Measurements from ENCODE around the gene NAALADL2. TPM values are rescaled to one million over a fixed set of nuclear protein-coding genes. Genes with fewer than 3 reads are reported as not detected.
"Not testable (repeated sequence)": the region's sequence is repeated elsewhere in the genome, so short reads cannot be mapped to it uniquely, and the experiment has no call there.

The NAALADL2 gene
- total and polyA plus RNA-seq, 7 donors = 0.56 to 3.3 (median 1.6) TPM

GRCh38 chr3:175456466-175456865, 597.3 kb downstream of the NAALADL2 start:
- intact Hi-C loops (cut with DNase I) = loop anchor here in 1 of 2 donors (5.0 kb wide), 1 partner anchor 476 kb away; no protein-coding TSS in a partner anchor
- H3K27me3 ChIP-seq (ENCODE audit: insufficient read depth in 3 of 3, low read length in 2 of 3) = no peaks in the 10 kb centered on the region
- DNase-seq (no peak), ATAC-seq (no peak)
- no peak for TF ChIP-seq CTCF (IDR thresholded peaks at IDR 0.05)
- WGBS, 3 donors = 79 to 86% (median 81%) methylated on average over 2 of the region's 2 CpGs
- H3K9me3 ChIP-seq = peaks cover under 1% of the 10 kb centered on the region
- H3K4me3 ChIP-seq = no peak overlapping the region
- no peaks in the 10 kb centered on the region for H3K36me3 ChIP-seq (ENCODE audit: insufficient read depth in 1 of 2, low read depth in 1 of 2)
- no peak overlapping the region for H3K27ac ChIP-seq
- H3K4me1 ChIP-seq = no peaks in the 10 kb centered on the region

GRCh38 chr3:175457301-175457700, 598.2 kb downstream of the NAALADL2 start:
- no peaks in the 10 kb centered on the region for H3K27me3 ChIP-seq (ENCODE audit: insufficient read depth in 3 of 3, low read length in 2 of 3)
- no peak for ATAC-seq
- H3K27ac ChIP-seq = no peak overlapping the region
- H3K9me3 ChIP-seq = peaks cover 7% of the 10 kb centered on the region
- intact Hi-C loops (cut with DNase I) = loop anchor here in 1 of 2 donors (5.0 kb wide), 1 partner anchor 475 kb away; no protein-coding TSS in a partner anchor
- no peaks in the 10 kb centered on the region for H3K4me1 ChIP-seq
- H3K36me3 ChIP-seq (ENCODE audit: insufficient read depth in 1 of 2, low read depth in 1 of 2) = no peaks in the 10 kb centered on the region
- DNase-seq = no peak
- H3K4me3 ChIP-seq = no peak overlapping the region
- no peak for TF ChIP-seq CTCF (IDR thresholded peaks at IDR 0.05)
- WGBS, 3 donors = 91 to 96% (median 91%) methylated on average over 2 of the region's 2 CpGs

GRCh38 chr3:175460849-175461399, 601.8 kb downstream of the NAALADL2 start:
- H3K4me1 ChIP-seq; H3K4me3 ChIP-seq; H3K36me3 ChIP-seq (ENCODE audit: insufficient read depth in 1 of 2, low read depth in 1 of 2); H3K9me3 ChIP-seq; ATAC-seq; H3K27ac ChIP-seq; intact Hi-C loops (cut with DNase I); H3K27me3 ChIP-seq (ENCODE audit: insufficient read depth in 3 of 3, low read length in 2 of 3); DNase-seq: not testable (repeated sequence)
- WGBS, 3 donors = 91 to 93% (median 92%) methylated on average over 4 of the region's 4 CpGs

- no peaks in the 10 kb centered on the region for H3K36me3 ChIP-seq (ENCODE audit: insufficient read depth in 1 of 2, low read depth in 1 of 2)
- ATAC-seq = no peak
- peaks cover 7% of the 10 kb centered on the region for H3K9me3 ChIP-seq
- H3K4me1 ChIP-seq = no peaks in the 10 kb centered on the region
- intact Hi-C loops (cut with DNase I) = no loop called here
- 83 to 94% (median 84%) methylated on average over 3 of the region's 3 CpGs for WGBS, 3 donors
- no peaks in the 10 kb centered on the region for H3K27me3 ChIP-seq (ENCODE audit: insufficient read depth in 3 of 3, low read length in 2 of 3)
- no peak for TF ChIP-seq CTCF (IDR thresholded peaks at IDR 0.05)
- no peak overlapping the region for H3K27ac ChIP-seq
- no peak for DNase-seq
- H3K4me3 ChIP-seq = no peak overlapping the region
Observed at GRCh38 chr3:175464362-175464761, 605.2 kb downstream of the NAALADL2 start.

- Histone ChIP-seq H3K9me3 (no peaks in the 10 kb centered on the region), H3K4me1 (no peaks in the 10 kb centered on the region), H3K4me3 (no peak overlapping the region), H3K27me3 (ENCODE audit: insufficient read depth in 3 of 3, low read length in 2 of 3) (no peaks in the 10 kb centered on the region), H3K27ac (no peak overlapping the region), H3K36me3 (ENCODE audit: insufficient read depth in 1 of 2, low read depth in 1 of 2) (no peaks in the 10 kb centered on the region)
- intact Hi-C loops (cut with DNase I) = no loop called here
- DNase-seq = no peak
- no peak for TF ChIP-seq CTCF (IDR thresholded peaks at IDR 0.05)
- no peak for ATAC-seq
Observed at GRCh38 chr3:175469124-175469523, 610.0 kb downstream of the NAALADL2 start.

Data from psoas muscle (tissue), 8 donors.